Lower leg skin (tissue), 4 donors: ENCODE measurements around the gene SHMT1. TPM values are rescaled to one million over a fixed set of nuclear protein-coding genes. Genes with fewer than 3 reads are reported as not detected.

Experiments used
- DNase-seq, 2 donors: peaks; one replicate each; pipeline ENCODE4 v3.0.0-alpha.2; 2019; ENCODE audit warnings: low spot score in 2 of 2
- H3K4me3 ChIP-seq: fragments of 200-600 bp; sonication (generic); 2 replicates; pipeline ENCODE4 v1.5.1; 2017; ENCODE audit warnings: mild to moderate bottlenecking, low read depth; ENCODE audit not compliant: poor library complexity, severe bottlenecking
- POLR2A ChIP-seq, 2 donors: fragments of 450-650 bp; IDR thresholded peaks; one replicate each; pipeline ENCODE4 v1.6.1; 2016 to 2017; ENCODE audit warnings: antibody characterized with exemption in 2 of 2, mild to moderate bottlenecking in 1 of 2, moderate library complexity in 1 of 2
- WGBS, 2 donors: methylation state at CpG; one replicate each; pipeline ENCODE4 v1.1.5; 2018; 5-methylcytosine and 5-hydroxymethylcytosine counted together
- intact Hi-C: fragments of 100-400 bp; cut with DNase I; formaldehyde crosslinking; loops from one replicate; pipeline ENCODE4 v1.15.0; 2023; ENCODE audit warnings: low total_unique reads
- total RNA-seq, 4 donors: library from RNA; depleted of rRNA; stranded (reverse); fragments of >200 nt; gene quantifications; one replicate each; pipeline ENCODE4 v1.1.0, GENCODE V29; 2016
- TF ChIP-seq, protein P1 (sequence below), 3 donors: fragments of 450-650 bp; IDR thresholded peaks; one replicate each; pipeline ENCODE4 v1.5.1; 2016; ENCODE audit warnings: antibody characterized with exemption in 3 of 3, mild to moderate bottlenecking in 3 of 3, moderate library complexity in 2 of 3

SHMT1 gene
- total RNA-seq, 4 donors from 2014 or later, result 49.2 to 63.8 (median 54.6) TPM

DNA sequence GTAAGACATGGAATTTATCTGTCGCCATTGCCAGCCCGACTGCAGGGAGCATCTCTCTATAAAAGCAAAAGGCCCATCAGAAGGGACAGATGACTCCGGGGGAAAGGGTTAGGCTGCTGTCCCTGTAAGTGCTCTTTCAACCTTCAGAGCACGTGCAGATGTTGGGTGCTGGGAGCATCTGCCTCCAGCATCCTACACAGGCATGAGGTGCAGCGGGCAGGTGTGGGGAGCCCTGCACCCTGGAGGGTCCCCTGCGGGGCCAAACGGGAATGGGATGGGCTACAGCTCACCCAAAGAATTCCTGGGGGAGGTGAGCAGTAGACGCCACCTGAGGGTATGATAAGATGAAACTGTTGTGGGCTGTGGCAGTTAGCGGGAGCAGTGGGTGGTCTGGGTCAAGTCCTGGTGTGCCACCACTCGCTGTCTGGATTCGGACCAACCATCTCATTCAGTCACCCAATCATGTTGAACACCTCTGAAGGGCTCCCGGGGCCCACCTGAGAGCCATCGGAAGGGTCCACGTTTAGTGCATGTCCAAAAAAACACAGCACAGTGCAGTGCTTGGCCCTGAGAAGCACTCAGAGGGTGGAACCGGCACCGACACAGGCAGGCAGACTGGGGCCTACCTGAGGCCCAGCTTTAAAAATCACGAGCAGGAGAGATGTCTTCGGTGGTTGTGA lies 44.4 kb downstream of the SHMT1 start:
- no peak overlapping the region for H3K4me3 ChIP-seq
- intact Hi-C loops, result no loop called here
- WGBS, 2 donors, result 75 to 77% methylated on average over 18 of the region's 18 CpGs
- TF ChIP-seq, protein P1, sequence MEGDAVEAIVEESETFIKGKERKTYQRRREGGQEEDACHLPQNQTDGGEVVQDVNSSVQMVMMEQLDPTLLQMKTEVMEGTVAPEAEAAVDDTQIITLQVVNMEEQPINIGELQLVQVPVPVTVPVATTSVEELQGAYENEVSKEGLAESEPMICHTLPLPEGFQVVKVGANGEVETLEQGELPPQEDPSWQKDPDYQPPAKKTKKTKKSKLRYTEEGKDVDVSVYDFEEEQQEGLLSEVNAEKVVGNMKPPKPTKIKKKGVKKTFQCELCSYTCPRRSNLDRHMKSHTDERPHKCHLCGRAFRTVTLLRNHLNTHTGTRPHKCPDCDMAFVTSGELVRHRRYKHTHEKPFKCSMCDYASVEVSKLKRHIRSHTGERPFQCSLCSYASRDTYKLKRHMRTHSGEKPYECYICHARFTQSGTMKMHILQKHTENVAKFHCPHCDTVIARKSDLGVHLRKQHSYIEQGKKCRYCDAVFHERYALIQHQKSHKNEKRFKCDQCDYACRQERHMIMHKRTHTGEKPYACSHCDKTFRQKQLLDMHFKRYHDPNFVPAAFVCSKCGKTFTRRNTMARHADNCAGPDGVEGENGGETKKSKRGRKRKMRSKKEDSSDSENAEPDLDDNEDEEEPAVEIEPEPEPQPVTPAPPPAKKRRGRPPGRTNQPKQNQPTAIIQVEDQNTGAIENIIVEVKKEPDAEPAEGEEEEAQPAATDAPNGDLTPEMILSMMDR (IDR thresholded peaks at IDR 0.05), result no peak
- TF ChIP-seq POLR2A (IDR thresholded peaks at IDR 0.05), result no peak
- no peak for DNase-seq

DNA sequence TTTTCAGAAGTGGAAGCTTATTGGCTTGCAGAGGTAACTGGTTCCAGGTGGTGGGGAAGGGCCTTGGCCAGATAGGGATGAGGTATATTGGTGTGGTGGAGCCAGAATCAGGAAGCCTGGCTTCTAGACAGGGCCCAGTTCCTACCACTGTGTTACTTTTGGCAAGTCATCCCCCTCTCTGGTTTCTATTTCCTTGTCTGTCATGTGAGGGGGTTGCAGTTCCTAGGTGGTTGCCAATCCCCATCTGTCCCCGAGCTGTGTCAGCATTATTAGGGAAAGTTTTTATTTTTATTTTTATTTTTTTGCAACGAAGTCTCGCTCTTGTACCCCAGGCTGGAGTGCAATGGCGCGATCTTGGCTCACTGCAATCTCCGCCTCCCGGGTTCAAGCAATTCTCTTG lies 45.2 kb downstream of the SHMT1 start:
- H3K4me3 ChIP-seq, result no peak overlapping the region
- intact Hi-C loops, result no loop called here
- TF ChIP-seq, protein P1 (IDR thresholded peaks at IDR 0.05), result no peak
- no peak for TF ChIP-seq POLR2A (IDR thresholded peaks at IDR 0.05)
- DNase-seq, result no peak
- 78 to 83% methylated on average over 7 of the region's 7 CpGs for WGBS, 2 donors

DNA sequence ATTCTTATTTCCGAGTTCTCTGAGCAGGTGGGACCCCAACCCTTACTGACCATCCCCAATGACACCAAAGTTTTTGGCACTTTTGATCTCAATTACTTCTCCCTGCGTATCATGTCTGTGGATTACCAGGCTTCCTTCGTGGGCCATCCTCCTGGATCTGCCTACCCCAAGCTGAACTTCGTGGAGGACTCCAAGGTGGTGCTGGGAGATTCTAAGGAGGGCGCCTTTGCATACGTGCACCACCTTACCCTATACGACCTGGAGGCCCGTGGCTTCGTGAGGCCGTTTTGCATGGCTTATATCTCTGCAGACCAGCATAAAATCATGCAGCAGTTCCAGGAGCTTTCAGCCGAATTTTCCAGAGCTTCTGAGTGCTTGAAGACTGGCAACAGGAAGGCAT lies 47.4 kb downstream of the SHMT1 start:
- 69 to 70% methylated on average over 11 of the region's 11 CpGs for WGBS, 2 donors
- intact Hi-C loops, result no loop called here
- no peak for DNase-seq
- TF ChIP-seq POLR2A (IDR thresholded peaks at IDR 0.05), result no peak
- TF ChIP-seq, protein P1 (IDR thresholded peaks at IDR 0.05), result no peak
- H3K4me3 ChIP-seq, result peak overlapping the region; percentile 75

DNA sequence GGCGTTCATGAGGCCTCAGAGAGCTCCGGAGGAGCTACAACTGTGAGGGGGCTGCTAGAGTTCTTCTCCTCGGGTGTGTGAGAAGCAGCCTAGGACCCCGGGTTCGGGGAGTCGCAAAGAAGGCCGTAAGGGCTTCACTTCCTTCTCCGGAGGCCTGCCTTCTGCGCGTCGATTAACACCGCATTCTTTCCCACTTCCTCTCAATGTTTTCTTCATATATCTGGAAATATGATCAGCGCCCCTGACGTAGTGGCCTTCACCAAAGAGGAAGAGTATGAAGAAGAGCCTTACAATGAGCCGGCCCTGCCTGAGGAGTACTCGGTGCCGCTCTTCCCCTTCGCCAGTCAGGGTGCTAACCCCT lies 47.8 kb downstream of the SHMT1 start:
- 7% methylated on average over 18 of the region's 18 CpGs for WGBS, 2 donors

DNA sequence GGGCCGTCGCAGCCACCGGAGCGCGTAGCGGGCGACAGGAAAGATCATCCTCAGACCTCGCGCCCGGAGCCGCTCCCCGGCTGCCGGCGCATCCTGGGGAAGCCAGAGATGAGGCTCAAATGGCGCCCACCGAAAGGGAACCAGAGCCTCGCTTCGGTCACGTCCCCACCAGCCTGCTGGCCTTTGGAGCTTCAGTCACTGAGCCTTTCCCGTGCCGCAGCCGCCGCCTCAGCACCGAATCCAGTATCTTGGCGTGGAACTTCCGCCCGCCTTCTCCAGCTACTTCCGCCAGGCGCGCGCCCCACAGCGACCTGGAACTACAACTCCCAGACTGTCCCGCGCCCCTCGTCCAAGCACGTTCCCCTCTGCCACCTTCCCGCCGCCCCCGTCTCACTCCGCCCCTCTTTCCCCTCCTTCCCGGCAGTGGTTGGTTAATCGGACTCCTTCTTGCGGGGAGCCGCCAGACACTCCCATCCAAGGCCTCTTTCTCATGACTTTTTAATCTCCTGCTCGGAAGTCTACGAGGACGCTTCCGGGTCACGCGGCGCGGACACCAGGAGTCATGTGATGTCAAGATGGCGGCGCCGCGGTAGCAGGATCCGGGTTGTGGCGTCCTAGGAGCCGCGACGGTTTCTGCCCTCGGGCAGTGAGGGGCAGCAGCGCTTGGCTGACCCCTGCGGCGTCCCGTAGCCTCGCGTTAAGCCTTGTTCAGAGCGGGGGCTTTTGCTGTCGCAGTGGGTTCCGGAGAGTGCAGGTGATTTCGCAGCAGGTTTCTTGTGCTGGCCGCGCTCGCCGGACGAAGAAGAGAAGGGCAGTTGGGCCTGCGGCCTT lies 48.4 kb downstream of the SHMT1 start, which contains the start of the genes SMCR8 and TOP3A:
Gene SMCR8 (plus strand): TSS at position 563 of the 831 bp plus-strand sequence. CDS start 497 bp downstream, outside the sequence.
Gene TOP3A (minus strand): TSS at position 264 of the 831 bp plus-strand sequence. CDS start 216 bp downstream, at position 48.
- 1% methylated on average over 61 to 70 of the region's 78 CpGs for WGBS, 2 donors
- TF ChIP-seq POLR2A (IDR thresholded peaks at IDR 0.05), result peak in 1 of 2 donors; percentile 69
- TF ChIP-seq, protein P1 (IDR thresholded peaks at IDR 0.05), result no peak
- intact Hi-C loops, result no loop called here

More for the DNA sequence above, 47.8 kb downstream of the SHMT1 start:
- no peak for DNase-seq
- intact Hi-C loops, result no loop called here
- TF ChIP-seq, protein P1 (IDR thresholded peaks at IDR 0.05), result no peak
- TF ChIP-seq POLR2A (IDR thresholded peaks at IDR 0.05), result no peak
- H3K4me3 ChIP-seq, result peak overlapping the region; percentile 75

More for the DNA sequence above, 48.4 kb downstream of the SHMT1 start, which contains the start of the genes SMCR8 and TOP3A:
- peak within 1 kb of the TSS; percentile 75 for H3K4me3 ChIP-seq
- peak; percentile 99 to 100 for DNase-seq
